H1 (cell line): ENCODE measurements around the gene ARHGAP26. TPM values are rescaled to one million over a fixed set of nuclear protein-coding genes. Genes with fewer than 3 reads are reported as not detected.

Experiments used
- CREB1 ChIP-seq: IDR thresholded peaks from 2 replicates; pipeline ENCODE4 v1.6.1; 2012; ENCODE audit warnings: inconsistent platforms
- HDAC6 ChIP-seq: IDR thresholded peaks from one replicate; pipeline ENCODE4 v1.7.1; 2012; ENCODE audit warnings: low read depth, mild to moderate bottlenecking, inconsistent platforms, low read length, moderate library complexity
- JUND ChIP-seq: IDR thresholded peaks from 2 replicates; pipeline ENCODE4 v1.6.1; 2011; ENCODE audit warnings: mild to moderate bottlenecking, improper control_type of control experiment, low read length
- KDM4A ChIP-seq: IDR thresholded peaks from one replicate; pipeline ENCODE4 v1.7.1; 2012; ENCODE audit warnings: low read depth, mild to moderate bottlenecking, moderate library complexity, low read length, inconsistent platforms; ENCODE audit not compliant: severe bottlenecking
- POU5F1 ChIP-seq: IDR thresholded peaks from 2 replicates; pipeline ENCODE4 v1.6.1; 2011; ENCODE audit warnings: low read depth, mild to moderate bottlenecking, low read length, moderate library complexity
- RXRA ChIP-seq: IDR thresholded peaks from 2 replicates; pipeline ENCODE4 v1.6.1; 2011; ENCODE audit warnings: low read depth, mild to moderate bottlenecking, low read length, moderate library complexity; ENCODE audit not compliant: insufficient read depth
- YY1 ChIP-seq: IDR thresholded peaks from 2 replicates; pipeline ENCODE4 v1.6.1; 2011; ENCODE audit warnings: low read depth, mild to moderate bottlenecking, low read length
- polyA plus RNA-seq, 7 experiments: library from polyadenylated mRNA; depleted of rRNA in 3 of 7; stranded (reverse) in 5 of 7; unstranded in 2 of 7; fragments of >200 nt in 5 of 7; fragments of 200-250 nt in 2 of 7; gene quantifications; 1 replicate in 5 of 7; 2 replicates in 1 of 7; 4 replicates in 1 of 7; pipeline versions ENCODE4 v1.2.1 to v1.2.3, GENCODE V29; 2011 to 2013; ENCODE audit warnings: missing spikeins in 2 of 7, mixed read lengths in 2 of 7
- total RNA-seq: library from RNA; stranded (reverse); fragmentation: NEBNext Ultra II Directional; extraction: Animal tissue kit (Norgen Biotek cat#: 25700); gene quantifications from 2 replicates; pipeline ENCODE4 v1.2.1, GENCODE V29; 2021

Gene ARHGAP26
- total and polyA plus RNA-seq, 2 of the 8 experiments (the other 6 are each of a cell fraction or from before 2014, with no cell fraction given) = 7.1 to 24.8 TPM

DNA sequence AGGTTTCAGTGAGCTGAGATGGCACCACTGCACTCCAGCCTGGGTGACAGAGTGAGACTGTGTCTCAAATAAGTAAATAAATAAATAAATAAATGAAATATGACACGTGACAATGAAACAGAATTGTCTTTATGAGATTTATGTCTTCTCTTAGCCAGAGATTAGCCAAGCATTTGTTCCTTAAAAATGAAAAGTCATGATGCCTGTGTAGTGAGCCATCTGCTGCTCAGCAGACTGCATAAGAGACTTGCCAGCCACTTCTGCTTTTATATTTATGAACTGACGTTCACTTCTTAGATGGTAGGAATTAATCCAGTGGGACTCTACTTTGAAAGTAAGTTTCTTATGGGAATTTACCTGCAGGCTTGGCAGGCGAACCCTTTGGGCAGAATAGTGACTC, 405.9 kb downstream of the ARHGAP26 start (continued):
- TF ChIP-seq RXRA (no peak), CREB1 (no peak), HDAC6 (no peak), JUND (no peak), YY1 (no peak), KDM4A (no peak), POU5F1 (no peak)
